GM12864 (cell line): ENCODE results near the gene AATK.

Source experiments
- DNase-seq: peaks from one replicate; pipeline ENCODE4 v3.0.0-alpha.2; 2011; ENCODE audit warnings: low read depth
- H3K4me3 ChIP-seq: 2 replicates; pipeline ENCODE4 v1.5.1; 2011; ENCODE audit warnings: mild to moderate bottlenecking, low read depth, low read length, control low read depth
- TF ChIP-seq, protein P1 (sequence below): IDR thresholded peaks from 2 replicates; pipeline ENCODE4 v1.5.1; 2011; ENCODE audit warnings: low read depth, mild to moderate bottlenecking, moderate library complexity, low read length, control low read depth, inconsistent platforms; ENCODE audit errors: missing control alignments

AATK gene

DNA sequence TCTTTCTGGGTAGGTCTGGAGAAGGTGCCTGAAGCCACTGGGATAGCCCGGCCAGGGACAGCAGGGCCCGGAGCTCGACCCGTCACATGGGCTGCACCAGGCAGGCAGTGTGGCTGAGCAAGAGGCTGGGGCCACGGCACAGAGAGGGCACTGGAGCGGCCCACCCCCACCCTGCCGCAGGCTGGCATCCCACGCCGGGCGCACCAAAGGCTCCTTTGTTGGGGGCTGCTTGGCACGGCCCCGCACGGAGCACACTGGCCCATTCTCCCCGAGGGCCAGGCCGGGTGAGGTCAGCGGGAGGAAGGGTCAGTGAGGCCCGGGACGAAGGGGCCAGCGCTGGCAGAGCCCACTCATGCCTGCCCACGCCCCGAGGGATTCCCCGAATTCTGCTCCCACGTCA is 37.2 kb downstream of the AATK start:
- no peak for DNase-seq
- TF ChIP-seq, protein P1, sequence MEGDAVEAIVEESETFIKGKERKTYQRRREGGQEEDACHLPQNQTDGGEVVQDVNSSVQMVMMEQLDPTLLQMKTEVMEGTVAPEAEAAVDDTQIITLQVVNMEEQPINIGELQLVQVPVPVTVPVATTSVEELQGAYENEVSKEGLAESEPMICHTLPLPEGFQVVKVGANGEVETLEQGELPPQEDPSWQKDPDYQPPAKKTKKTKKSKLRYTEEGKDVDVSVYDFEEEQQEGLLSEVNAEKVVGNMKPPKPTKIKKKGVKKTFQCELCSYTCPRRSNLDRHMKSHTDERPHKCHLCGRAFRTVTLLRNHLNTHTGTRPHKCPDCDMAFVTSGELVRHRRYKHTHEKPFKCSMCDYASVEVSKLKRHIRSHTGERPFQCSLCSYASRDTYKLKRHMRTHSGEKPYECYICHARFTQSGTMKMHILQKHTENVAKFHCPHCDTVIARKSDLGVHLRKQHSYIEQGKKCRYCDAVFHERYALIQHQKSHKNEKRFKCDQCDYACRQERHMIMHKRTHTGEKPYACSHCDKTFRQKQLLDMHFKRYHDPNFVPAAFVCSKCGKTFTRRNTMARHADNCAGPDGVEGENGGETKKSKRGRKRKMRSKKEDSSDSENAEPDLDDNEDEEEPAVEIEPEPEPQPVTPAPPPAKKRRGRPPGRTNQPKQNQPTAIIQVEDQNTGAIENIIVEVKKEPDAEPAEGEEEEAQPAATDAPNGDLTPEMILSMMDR = no peak
- no peak overlapping the region for H3K4me3 ChIP-seq

DNA sequence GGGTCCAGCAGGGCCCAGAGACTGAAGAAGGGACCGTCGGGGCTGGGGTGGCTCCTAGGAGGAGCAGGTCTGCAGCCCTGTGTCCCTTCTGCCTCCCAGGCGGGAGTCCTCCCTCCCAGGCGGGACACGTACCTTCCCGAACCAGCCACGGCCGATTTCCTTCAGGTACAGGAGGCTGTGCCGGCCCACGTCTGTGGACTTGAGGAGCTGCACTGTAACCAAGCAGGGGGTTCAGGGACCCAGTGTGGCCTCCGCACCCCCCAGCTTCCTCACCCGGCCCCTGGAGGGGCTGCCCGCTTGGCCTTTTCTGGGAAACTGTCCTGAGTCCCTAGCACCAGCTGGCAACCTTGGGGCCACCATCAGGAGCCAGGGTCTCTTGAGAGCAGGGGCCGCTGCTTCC is 37.7 kb downstream of the AATK start:
- DNase-seq = no peak
- TF ChIP-seq, protein P1 = no peak
- H3K4me3 ChIP-seq = no peak overlapping the region

DNA sequence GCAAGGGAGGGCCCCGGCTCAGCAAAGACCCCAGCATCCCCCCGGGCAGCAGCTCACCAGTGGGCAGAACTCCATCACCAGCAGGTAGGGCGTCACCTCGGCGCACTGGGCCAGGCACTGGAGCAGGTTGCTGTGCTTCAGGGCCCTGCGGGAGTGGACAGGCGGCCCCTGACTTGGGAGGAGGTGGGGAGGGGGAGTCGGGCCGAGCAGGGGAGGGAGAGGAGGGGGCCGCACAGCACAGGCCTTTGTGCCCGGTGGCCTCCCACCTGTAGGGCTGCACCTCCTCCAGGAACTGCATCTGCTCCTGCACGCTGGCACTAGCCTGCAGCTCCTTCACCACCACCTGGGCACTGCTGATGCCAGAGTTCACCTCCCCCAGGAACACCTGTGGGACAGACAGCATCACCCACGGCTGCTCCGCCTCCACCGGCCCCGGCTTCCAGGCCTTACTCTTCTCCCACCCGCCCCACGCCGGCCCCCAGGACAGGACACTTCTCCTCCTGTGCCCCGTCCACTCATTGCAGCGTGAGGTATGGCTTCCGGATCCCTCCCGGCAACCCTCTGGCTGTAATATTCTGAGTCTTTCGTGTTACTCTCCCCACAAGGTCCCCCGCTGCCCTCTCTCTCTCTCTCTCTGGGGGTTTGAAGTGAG is 38.4 kb downstream of the AATK start:
- TF ChIP-seq, protein P1 = no peak
- no peak overlapping the region for H3K4me3 ChIP-seq
- no peak for DNase-seq

DNA sequence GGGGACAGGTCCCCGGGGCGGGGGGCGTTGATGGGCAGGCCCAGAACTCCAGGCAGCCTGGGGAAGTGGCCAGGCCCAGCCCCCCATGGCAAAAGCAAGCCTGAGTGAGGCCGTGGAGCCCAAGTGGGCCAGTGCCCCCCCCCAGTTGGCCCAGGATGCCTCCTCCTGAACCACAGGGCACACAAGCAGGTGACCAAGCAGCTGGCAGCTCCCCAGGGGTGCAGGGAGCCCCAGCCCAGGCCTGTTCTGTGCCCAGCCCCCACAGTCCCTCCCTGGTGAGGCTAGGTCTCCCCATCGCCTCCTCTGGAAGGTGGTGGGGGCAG is 38.9 kb downstream of the AATK start:
- TF ChIP-seq, protein P1 = no peak
- no peak for DNase-seq
- no peak overlapping the region for H3K4me3 ChIP-seq

DNA sequence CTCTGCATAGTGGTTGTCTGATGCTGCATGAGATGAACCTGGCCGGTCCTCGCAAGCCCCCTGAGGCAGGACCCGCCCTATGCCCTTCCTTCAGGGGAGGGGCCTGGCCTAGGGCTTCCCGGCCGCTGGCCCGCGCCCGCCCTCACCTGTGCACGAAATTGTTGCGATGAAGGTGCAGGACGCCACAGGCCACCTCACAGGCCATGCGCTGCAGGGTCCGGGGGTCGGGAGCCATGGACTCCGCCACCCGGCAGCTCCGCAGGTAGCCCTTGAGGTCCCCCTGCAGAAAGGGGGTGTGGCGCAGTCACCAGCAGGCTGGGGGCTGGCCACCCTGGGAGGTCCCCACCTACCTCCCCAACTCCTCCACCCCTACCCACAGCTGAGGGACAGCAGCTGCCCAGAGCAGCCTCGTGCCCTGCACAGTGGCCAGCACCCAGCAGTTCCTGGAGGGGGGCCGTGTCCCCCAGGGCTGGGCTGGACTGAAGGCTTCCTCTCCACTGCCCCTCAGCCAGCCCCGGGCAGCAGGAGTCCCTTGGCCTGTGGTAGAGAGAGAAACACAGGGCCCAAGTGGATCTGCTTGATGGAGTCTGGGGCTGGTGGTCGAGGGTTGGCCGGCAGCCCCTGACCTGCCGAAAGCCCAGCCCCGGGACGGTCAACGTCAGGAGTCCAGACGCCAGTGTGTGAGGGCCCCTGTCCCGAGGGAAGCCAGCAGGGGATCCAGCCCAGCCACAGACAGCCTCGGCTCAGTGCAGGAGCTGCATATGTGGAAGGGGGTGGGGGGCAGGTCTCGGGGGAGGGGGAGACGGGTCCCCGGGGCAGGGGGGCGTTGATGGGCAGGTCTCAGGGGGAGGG is 39.5 kb downstream of the AATK start:
- H3K4me3 ChIP-seq = no peak overlapping the region
- DNase-seq = no peak
- TF ChIP-seq, protein P1 = no peak

DNA sequence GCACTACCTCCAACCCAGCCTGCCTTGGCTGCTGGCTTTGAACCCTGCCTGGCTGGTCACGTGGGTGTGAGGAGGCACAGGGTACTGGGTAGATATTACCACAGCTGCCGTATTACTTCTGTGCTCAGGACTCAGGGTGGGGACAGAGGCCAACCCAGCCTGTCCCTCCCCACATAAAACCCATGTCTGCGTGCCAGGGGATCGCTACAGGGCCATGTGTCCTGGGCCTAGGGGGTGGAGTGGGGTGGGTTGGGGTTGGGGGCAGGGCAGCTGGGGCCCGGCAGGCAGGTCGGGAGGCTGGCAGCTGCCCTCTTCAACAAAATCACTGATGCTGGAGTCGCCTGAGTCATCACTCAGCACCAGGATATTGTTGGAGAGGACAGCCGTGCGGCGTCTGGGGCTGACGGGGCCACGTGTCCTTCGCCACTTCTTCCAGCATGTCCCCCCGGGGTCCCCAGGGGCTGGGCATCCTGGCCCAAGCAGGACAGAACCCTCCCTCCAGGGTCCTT is 40.4 kb downstream of the AATK start:
- H3K4me3 ChIP-seq = no peak overlapping the region
- TF ChIP-seq, protein P1 = no peak
- no peak for DNase-seq
